ENCODE results near the gene CDH8.
"Not testable (repeated sequence)": the region's sequence is repeated elsewhere in the genome, so short reads cannot be mapped to it uniquely, and the experiment has no call there.

CDH8 gene

GRCh38 chr16:61763013-61763412, 273.2 kb downstream of the CDH8 start:
- DNase-seq = no peak

DNA sequence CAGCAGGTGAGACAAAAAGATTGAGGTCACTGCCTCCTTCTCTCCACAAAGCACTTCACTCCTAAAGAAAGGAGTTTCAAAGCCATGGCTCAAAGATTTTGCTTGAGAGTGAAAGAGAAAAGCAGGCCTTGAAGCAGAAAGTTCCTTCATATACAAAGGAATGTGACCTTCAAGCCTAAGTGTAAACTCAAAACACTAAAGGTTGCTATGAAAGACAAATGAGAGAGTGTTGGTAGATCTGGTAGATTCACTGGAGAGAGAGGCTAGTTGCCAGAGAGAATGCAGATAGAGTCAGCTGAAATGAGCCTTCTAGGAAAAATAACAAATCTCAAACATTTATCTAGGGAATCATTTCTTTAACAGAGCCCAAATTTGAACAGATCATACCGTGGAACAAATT, 305.2 kb downstream of the CDH8 start:
- no peak for DNase-seq

DNA sequence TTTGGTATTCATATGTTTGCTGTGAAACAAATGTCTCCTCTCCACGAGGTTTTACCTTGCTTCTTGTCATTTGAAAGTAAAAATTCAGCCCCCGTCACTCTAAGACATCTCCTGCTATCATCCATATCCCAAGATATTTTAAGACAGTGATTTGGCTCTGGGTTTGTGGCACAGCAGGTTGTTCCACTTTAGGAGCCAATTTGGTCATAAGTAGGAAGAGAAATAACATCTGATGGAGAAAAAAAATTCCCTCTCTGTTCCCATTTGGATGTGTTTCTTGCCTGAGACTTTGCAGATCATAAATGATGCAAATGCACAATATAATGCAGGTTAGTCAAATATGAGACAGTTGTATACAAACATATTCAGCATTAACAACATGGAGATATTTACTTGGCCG, 309.5 kb downstream of the CDH8 start:
- DNase-seq = no peak

- DNase-seq = no peak
Observed at GRCh38 chr16:61726125-61726524, 310.1 kb downstream of the CDH8 start.

DNA sequence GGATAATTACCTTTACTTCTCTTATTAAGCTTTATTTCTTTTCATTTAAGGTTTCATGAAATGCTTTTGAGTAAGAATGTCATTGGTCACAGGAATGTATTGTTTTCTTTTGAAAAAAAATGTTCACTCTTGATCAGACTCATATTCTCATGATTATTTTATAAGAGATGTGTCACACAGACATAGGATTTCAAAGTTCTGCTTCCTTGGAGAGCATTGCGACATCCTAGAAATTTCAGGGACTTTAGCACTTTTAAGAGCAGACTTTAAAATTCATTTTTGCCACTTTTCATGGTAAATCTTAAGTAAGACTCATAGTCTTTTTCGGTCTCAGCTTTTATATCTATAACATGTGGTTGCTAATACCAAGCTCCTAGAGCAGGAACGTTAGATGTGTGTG, 314.7 kb downstream of the CDH8 start:
- DNase-seq = no peak

- DNase-seq = no peak
Observed at GRCh38 chr16:61715393-61715792, 320.8 kb downstream of the CDH8 start.

DNA sequence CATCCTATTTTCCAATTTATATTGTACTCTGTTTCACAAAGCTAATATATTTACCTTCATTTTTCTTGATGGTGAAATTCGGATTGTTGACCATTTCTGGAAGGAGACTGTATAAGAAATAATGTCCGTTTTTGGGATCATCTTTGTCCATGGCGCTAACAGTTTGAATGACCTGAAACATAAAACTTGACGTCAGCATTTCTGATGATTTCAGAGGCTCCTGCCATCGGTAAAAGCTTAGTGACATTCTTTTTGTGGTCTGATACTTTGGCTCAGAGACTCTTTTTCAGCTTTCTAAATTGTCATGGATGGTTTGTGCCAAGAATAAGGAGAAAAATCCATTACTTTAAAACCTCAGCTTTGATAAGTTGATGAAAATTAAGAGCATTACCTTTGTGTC, 322.5 kb downstream of the CDH8 start:
- no peak for DNase-seq

DNA sequence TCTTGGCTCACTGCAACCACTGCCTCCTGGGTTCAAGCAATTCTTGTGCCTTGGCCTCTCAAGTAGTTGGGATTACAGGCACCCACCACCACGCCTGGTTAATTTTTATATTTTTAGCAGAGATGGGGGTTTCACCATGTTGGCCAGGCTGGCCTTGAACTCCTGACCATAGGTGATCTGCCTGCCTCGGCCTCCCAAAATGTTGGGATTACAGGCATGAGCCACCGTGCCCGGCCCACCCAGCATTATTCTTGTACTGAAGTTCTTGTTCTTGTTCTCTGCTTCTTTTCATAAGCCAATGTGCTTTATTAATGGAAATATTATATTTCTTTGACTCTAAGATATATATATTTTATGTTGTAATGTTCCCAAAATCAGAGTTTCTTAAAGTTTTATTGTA, 336.6 kb downstream of the CDH8 start:
- not testable (repeated sequence) for DNase-seq

DNA sequence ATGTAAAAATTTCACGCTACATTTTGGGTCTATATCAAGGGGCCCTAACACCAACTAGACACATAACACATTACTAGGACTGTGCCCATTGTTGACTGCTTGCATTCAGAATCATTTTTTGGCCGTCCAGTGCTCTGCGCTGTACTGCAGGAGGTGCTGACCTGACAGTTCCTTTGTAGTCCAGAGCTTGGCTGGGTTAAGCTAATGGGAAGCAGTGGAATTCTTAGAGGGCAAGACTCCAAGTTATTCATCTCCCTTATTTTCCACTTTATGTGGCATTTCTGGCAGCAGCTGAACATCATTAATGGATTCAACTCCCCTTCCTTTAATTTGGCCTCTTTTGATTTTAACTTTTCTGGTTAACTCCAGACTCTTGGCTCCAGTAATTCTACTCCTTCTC, 351.7 kb downstream of the CDH8 start:
- DNase-seq = no peak

- no peak for DNase-seq
Observed at GRCh38 chr16:61681673-61682072, 354.6 kb downstream of the CDH8 start.

DNA sequence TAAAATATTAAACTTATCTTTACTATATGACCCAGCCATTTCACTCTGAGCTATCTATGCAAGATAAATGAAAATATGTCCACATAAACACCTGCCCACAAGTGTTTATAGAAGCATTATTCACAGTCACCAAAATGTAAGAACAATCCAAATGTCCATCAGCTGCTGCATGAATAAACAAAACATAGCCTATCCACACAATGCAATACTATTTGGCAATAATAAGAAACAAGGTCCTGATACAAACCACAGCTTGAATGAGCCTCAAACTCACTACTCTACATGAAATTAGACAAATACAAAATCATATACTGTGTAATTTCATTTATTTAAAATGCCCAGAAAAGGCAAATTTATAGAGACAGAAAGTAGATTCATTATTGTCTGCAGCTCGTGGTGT, 355.1 kb downstream of the CDH8 start:
- DNase-seq = no peak

GRCh38 chr16:61678182-61678581, 358.1 kb downstream of the CDH8 start:
- no peak for DNase-seq

- DNase-seq = no peak
Observed at GRCh38 chr16:61677776-61678175, 358.5 kb downstream of the CDH8 start.

- no peak for DNase-seq
Observed at GRCh38 chr16:61676740-61677139, 359.5 kb downstream of the CDH8 start.

GRCh38 chr16:61671161-61671560, 365.1 kb downstream of the CDH8 start:
- DNase-seq = no peak

- no peak for DNase-seq
Observed at GRCh38 chr16:61665512-61665911, 370.7 kb downstream of the CDH8 start.

- no peak for DNase-seq
Observed at GRCh38 chr16:61659936-61660335, 376.3 kb downstream of the CDH8 start.

GRCh38 chr16:61654962-61655361, 381.3 kb downstream of the CDH8 start:
- DNase-seq = no peak

- no peak for DNase-seq
Observed at GRCh38 chr16:61653544-61653943, 382.7 kb downstream of the CDH8 start.

GRCh38 chr16:61645561-61645960, 390.7 kb downstream of the CDH8 start:
- DNase-seq = no peak

GRCh38 chr16:61644736-61645135, 391.5 kb downstream of the CDH8 start:
- DNase-seq = no peak

GRCh38 chr16:61617219-61617783, 418.9 kb downstream of the CDH8 start:
- DNase-seq = no peak

- no peak for DNase-seq
Observed at GRCh38 chr16:61616088-61616487, 420.1 kb downstream of the CDH8 start.

- no peak for DNase-seq
Observed at GRCh38 chr16:61611847-61612491, 424.3 kb downstream of the CDH8 start.

DNA sequence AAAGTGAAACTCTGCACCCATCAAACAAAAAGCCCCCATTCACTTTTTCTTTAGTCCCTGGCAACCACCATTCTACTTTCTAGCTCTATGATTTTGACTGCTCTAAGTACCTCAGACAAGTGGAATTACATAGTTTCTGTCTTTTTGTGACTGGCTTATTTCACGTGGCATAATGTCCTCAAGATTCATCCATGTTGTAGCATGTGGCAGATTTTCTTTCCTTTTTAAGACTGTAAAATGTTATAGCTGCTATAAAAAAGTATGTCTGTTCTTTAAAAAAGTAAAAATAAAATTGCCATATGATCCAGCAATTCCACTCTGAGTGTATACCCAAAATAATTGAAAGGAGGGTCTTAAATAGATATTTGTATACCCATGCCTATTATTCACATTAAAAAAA, 429.7 kb downstream of the CDH8 start:
- no peak for DNase-seq
